G401.6 (cell line): ENCODE measurements around the gene CFAP65.

ENCODE experiments used
- FAIRE-seq: peaks from 2 replicates; lab custom pipeline; 2012; peaks lifted over from hg19 to GRCh38; lab: Jason Lieb, UNC

Gene CFAP65

DNA sequence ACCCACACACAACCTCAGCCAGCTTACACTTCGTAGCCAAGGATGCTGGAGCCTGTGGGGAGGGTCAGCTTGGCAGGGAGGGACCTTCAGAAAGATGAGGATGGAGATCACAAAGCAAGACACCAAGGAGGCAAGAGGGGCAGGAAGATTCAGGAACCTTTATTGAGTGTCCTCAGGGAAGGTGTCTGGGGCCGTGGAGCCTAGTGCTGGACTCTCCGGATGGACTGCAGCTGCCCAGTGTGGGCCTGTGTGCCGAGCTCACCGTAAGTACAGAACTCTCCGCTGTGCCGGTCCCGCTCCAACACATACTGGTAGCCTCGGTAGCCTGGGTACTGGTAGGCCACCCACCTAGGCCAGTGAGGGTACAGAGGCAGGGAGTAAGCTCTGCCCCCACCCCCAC, 51.3 kb downstream of the CFAP65 start:
- no peak for FAIRE-seq

DNA sequence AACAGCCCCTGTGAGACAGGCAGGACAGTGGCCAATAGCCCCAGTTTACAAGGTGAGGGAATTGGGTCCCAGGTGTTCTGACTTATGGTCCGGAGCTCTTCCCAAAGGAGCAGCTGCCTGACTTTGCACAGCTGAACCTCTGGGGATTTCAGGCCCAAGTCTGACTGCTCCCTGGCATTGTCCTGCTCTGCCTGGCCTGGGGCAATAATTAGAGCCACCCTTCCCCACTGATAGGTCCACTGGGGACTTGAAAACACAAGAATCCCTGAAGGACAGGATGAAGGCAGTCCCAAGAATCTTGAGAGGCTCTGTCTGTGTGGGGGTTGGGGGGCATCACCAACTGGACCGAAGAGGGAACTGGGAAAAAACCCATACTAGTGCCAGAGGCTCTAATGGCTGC, 52.7 kb downstream of the CFAP65 start:
- FAIRE-seq, result no peak

DNA sequence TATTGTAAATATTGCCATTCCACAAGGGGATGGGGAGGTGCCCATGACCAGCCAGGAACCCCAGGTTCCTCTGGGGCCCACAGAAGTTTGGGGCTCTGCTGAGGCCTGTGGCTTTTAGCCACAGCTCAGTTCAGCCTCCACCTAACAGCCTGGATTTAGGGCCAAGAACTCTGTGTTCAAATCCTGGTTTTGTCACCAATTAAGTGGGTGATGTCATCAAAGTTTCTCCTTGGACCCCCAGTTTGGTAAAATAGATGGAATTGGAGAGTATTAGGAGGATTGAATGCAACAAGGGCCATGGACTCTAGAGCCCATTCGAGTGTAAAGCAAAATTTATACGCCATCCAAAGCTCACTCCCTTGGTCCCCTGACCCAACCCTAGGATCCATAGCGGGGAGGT, 53.2 kb downstream of the CFAP65 start:
- no peak for FAIRE-seq

DNA sequence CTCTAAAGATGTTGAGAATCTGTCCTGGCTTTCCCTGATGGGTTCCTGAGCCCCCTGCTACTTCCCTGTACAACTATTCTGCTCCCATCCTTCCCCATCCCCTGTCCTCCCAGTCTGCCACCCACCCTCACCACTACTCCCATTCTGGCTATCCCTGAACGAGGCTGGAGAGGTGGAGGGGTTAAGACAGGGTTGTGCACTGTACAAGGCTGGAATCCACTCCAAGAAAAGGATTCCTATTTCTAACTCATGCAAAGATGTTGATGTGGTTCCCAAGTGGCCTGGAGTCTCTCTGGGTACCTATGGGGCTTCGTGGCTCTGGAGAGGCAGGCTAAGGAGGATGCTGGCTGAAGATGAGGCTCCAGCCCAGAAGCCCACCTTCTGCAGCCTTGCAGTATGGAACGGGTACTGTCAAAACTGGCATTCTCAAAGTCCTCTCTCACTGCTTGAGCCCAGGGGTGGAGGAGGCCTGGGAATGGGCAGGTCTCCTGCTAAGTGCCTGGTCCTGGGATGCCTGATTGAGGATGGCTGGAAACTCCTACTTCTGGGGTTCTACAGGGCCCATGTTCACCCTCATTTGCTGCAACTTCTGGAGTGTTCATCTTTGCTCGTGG, 55.1 kb downstream of the CFAP65 start:
- FAIRE-seq, result no peak

DNA sequence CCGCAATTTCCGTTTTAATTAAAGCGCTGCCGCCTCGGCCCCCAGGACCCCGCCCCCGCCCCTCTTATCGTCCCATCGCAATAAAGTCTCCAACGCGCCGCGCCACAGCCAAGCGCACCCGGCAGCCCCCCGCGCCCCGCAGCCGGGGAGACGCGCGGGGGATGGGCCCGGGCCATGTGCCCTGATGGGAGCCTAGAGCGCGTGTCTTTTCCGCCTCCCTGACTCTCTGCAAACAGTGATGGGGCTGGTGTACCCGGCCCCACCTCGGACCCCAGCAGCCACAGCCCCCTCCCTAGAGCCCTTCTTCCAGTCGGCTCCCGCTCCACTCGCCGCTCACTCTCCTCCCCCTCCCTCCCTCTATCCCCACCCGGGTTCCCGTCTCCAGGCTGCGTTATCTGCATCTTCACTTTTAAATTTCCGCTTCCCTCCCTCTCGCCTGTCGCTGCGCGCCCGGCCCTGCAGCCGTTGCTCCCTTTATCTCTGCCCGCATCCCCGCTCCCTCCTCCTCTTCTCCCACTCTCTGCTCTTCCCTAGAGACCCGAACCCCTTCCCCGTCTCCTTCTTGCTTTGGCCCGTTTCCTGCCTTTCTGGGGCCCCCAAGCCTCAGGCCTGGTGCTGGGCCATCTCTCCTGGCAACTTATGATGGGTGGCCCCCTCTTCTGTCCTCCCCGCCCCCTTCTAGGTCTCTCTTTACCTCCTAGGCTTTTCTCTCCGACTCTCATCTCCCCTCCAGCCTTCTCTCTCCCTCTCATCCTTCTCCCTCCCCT, 55.8 kb downstream of the CFAP65 start:
- FAIRE-seq, result no peak

DNA sequence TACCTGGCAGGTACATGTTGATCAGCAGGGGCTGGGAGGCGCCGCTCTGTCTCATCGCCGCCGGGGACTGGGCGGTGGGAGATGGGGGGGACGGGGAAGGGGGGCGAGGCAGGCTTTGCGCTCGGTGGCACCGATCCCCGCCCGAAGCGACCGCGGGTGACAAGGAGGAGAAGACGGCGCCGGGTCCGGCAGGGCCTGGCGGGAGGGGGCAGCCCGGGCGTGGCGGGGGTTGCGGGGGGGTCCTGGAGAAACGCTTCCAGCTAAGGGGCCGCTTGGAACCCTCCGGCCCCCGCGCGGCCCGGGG, 56.3 kb downstream of the CFAP65 start, which contains the start of gene FEV:
Gene FEV (minus strand): TSS at position 164 of the 304 bp plus-strand sequence. CDS start 109 bp downstream, at position 55.
- FAIRE-seq, result no peak

DNA sequence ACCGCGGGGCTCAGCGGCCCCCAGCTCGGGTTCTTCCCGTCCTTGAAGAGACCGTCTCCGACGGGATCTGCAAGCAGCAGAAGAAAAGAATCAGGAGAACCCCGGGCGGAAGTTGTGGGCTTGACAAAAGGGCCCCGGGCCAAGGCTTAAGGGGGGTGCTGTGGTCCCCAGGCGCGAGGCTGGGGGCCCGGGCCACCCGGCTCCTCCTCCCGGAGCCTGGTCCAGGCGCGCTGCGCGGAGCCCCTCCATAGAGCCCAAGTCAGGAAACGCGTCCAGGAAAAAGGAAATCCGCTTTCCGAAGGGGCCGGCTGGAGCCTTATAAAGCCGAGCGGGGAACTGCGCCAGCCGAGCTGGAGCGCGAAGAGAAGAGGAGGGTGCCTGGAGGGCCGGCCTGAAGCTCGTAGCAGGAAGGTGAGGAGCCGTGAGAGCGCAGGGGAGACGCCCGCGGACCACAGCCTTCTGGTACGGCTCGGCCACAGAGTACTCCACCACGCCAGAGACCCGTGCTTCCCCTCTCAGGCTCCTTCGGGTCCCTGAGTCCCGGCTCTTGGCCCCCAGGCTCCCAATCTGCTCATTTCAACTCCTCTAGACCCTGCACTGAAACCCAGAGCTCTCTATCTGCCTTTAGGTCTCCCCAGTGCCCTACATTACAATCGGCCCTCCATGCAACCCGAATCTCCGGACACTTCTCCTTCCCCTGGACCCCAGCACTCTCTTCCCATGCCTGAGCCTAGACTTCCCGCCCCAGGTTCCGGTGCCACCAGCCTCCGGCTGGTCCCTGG, 56.9 kb downstream of the CFAP65 start:
- no peak for FAIRE-seq

DNA sequence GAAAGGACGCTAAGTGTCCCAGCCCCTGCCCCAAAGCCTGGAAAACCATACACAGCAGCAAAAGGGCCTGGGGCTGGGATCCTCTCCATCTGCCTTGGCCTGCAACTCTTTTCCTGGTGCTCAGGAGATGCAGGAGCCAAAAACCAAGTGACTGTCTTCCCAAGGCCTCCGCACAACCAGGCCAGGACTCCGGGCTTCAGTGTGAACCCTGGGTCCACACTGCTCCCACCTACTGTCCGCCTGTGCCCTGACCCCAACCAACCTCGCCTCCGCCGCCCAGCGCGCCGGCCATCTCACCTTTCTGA, 57.4 kb downstream of the CFAP65 start:
- no peak for FAIRE-seq

DNA sequence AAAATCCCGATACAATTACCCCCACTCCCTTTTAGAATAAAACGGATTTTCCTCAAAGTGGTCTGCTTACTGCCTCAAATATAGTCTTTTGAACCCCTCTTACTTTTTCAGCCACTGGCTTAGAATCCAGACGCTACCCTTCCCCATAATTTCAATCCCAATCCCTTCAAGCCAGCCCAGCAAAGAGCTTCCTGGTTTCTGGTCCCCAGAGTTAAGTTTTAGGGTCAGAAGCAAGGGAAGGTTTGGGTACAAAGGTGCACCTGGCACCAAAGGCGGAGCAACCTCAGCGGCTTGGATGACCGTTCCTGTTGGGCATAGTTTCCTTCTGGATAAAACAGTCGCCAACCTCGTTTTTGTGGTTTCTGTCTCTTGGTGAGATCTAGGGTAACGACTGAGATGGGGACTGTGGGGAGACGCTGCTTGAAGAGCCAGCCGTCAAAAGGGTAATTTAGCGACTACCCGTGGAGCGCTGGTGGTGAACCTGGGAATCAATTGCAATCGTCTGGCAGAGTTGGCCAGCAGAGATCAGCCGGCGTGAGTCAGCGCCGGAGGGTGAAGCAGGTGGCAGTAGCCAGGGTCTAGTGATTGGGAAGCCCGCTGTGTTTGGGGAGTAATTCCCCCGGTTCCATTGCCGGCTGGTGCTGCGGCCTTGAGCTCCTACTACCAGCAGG, 57.9 kb downstream of the CFAP65 start:
- FAIRE-seq, result no peak

DNA sequence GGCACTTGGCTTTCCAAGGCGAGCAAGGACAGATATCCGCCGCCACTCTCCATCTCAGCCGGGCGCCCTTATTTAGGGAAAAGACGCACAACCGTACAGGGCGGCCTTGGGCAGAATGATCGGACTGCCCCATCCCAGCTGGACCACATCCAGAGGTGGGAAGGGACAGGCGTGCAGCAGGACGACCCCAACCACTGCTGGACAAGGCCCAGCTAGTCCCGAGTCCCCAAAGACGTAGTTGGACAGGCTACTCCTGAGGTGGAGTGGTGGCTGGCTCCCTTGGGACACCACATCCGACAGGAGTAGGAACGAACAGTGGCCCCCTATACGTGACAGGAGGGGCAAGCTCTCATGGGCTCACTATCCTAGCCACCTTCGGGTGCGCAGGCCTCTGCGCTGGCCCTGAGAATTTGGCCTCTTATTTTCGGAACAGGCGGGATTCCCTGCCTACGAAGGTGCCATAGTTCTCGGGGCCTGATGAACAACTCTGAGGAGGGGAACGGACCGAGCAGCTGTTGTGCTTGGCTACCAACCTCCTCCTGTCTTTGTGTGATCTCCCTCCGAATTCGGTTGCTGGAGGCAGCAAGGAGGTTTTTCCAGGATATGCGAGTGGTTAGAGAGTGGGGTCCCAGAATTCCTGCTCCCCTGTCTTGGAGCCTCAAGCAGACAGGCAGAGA, 58.6 kb downstream of the CFAP65 start:
- no peak for FAIRE-seq

DNA sequence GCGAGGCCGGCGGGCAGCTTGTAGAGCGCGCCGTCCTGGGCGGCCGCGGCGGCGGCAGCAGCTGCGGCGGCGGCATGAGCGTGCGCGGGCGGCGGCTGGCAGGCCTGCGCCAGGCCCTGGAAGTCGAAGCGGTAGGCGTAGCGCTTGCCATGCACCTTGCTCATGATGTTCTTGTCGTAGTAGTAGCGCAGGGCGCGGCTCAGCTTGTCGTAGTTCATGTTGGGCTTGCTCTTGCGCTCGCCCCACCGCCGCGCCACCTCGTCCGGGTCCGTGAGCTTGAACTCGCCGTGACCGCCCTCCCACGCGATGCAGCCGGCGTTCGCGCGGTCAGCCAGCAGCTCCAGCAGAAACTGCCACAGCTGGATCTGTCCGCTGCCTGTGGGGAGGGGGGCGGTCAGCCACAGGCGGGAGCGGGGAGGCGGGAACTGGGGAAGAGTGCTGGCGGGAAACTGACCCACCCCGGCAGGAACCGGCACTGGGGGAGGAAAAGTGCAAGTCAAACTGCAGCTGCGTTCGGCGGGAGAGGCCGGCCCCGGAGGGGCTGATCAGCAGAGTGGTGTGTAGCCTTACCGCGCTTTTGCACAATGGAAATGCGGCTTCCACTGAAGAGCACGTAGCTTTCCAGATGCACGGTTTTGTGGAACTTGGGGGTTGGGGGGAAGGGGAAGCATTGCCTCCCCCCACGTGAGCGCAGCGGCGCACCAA, 59.3 kb downstream of the CFAP65 start:
- FAIRE-seq, result no peak

DNA sequence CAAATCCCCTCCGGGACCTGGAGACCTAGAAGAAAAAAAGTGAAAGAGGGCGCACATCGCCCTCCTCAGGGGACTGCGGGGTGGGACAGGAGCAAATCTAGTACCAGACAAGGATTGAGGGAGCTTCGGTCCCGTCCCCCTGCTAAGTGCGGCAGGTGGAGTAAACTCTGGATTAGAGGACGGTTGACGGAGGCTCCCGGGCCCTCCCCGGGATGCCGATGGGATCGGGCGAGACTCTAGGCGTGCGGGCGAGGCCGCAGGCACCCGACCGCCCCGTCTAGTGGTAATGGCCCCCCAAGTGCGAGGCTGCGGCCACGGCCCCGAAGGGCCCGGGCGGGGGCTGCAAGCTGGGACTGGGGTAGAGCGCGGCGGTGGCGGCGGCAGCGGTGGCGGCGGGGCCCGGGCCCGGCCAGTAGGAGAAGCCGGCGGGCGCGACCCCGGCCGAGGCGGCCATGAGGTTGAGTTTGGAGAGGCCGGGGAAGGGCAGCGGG, 59.9 kb downstream of the CFAP65 start:
- FAIRE-seq, result no peak

DNA sequence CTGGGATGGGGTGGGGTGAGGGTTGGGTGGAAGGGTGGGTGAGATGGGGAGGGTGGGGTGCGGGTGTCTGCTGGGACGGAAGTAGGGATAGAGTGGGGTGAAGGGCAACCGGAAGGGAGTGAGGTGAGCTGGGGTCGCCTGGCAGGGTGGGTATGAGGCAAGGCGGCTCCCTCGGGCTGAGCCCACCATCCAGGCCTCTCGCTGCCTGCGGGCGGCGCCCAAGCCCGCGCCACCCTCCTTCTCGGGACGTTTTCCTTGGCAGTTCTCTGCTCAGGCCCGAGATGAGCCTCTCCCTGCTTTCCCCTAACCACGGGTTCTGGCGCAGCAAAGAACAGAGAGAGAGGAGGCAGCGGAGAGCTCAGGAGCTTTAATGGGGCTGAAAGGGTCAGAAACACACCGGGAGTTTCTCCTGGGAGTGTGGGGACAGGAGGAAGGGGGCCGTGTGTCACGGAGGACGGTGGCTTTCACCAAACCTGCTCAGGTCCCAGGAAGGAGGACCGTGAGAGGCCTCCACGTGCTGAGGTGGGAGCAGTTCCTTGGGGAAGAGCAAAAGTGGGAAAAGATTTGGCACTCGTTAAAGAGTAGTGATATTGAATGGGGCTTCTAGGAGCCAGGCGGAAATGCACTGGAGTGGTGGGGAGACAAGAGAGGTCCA, 60.5 kb downstream of the CFAP65 start:
- FAIRE-seq, result no peak

DNA sequence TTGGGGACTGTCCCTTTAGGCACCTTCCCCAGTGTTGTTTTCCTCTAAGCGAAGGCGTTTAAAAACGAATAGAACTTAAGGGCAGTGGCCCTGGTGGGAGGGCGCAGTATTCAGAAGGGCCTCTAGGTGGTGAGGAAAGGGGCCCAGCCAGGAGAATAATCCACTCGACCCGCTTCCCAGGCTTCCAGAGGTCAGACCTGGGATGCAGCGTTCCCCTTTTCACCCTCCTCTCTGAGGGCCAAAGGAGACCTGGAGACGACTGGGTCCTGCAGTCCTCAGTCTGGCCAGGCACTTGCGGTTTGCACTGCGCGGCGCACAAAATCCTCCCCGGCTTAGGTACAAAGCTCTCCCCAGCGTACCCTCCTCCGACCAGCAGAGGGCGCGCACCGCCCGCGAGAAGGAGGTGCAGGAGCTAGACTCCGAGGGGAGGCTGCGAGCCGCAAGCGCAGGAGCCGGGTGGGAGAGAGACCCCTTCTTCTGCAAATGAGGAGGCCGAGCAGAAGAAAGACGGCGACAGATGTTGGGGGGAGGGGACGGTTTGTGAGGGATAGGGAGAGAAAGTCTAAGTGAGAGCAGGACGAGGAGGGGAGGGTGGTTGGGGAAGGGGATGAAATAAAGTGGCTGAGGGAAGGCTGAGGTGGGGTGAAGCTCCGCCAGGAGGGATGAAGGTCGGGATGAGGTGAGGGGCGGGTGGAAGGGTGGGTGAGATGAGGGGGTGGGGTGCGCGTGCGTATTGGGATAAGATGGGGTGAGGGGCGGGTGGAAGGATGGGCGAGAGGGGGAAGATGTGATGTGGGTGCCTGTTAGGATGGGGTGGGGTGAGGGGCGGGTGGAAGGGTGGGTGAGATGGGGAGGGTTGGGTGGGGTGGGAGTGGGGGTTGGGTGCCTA, 61.2 kb downstream of the CFAP65 start:
- no peak for FAIRE-seq

DNA sequence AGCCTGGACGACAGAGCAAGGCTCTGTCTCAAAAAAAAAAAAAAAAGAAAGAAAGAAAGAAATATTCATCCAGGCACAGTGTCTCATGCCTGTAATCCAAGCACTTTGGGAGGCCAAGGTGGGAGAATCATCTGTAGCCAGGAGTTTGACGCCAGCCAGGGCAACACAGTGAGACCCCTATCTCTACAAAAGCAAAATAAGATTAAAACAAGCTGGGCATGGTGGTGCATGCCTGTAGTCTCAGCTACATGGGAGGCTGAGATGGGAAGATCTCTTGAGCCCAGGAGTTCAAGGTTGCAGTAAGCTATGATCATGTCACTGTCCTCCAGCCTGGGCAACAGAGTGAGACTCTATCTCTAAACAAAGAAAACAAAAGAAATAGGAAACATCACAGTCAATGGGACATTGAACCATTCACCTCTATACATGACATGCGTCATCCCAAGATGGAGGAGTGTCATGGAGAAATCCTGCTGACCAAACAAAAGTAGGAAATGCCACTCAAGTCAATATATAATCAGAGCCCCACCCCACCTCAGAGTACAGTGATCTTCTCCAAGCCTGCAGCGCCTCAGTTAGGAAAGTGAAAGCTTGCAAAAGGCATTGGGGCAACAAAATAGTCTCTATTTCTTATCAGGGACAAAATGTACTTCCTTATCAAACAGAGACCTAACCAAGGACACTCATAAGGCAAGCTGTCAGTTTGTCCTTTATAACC, 66.1 kb downstream of the CFAP65 start:
- no peak for FAIRE-seq

DNA sequence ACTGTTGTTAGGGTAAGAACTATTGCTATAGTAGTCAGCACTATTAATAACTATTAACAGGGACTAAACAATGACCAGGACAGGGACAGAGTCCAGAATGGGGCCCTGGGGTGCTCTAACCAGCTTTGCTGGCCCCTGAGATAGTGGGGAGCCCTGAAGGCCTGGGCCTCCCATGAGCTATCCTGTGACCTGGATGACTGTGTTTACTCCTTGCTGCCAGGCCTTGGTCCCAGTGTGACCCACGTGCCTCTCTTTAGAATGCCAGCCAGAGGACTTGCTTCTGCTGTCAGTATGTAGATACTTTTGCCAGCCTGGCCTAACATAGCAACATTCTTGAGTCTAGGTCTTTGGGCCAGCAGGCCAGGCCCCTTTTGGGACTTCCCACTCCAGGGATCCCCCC, 70.4 kb downstream of the CFAP65 start:
- FAIRE-seq, result no peak

DNA sequence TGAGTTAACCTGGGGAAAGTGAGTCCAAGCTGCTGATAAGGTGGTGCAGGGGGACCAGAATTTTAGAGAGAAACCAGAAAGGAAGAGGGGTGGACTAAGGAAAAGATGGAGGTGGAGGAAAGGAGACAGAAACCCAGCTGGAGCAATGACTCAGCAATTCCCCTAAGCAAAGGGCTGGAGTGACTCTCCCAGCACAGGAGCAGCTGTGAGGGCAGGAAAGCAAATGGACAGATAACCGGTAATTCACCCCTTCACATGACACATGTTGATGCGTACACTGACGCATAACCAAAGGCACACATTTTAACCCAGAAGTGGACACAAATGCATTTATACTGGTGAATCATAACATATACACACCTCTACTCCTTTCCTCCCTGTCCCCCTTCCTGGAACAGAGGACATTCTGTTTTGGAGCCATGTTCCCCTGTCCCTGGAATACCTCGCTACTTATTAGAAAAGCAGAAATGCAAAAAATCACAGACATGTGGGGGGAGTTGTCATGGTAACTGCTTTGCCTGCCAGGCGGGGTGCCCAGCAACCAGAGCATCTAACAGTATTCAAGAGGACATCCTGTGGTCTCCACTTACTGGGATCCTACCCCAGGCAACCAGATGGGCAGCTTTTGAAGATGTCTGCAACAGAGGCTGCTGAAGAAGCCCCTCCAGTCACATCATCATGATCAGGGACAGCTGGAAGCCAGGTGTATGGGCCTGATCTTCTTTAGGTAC, 77.1 kb downstream of the CFAP65 start:
- FAIRE-seq, result no peak

DNA sequence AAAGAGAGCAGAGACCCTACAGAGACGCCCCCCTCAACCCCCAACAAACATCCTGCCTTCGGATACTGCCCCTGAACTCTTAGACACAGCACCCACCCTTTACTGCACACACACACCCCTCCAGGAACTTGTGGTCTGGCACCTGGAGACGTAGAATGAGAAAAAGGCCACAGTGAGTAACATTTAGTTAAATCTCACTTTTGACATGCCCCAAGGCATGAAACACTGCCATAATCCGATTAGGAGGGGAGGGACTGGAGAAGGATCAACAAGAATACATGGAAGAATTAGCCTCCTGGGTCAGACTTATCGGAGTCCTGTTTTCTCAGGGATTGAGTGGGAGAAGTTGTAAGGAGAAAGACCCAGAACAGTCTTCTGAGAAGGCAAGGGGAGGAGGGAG, 77.7 kb downstream of the CFAP65 start:
- no peak for FAIRE-seq
